Measurements from ENCODE around the gene ZNF592. TPM values are rescaled to one million over a fixed set of nuclear protein-coding genes. Genes with fewer than 3 reads are reported as not detected.

ZNF592 gene
- polyA plus RNA-seq, 4 donors: 7.6 to 23.5 (median 12.4) TPM

GRCh38 chr15:84715441-84716035, 32.9 kb upstream of the ZNF592 start:
- peak overlapping the region; percentile 92 to 98 (median 96) for H3K27ac ChIP-seq (ENCODE audit: low read depth in 1 of 3, low read length in 2 of 3)
- DNase-seq (peak; percentile 38 to 54), FAIRE-seq (no peak)
- H3K27me3 ChIP-seq (ENCODE audit: control insufficient read depth in 3 of 3, insufficient read depth in 3 of 3, low read length in 3 of 3): no peaks in the 10 kb centered on the region
- peaks cover 0 to 16% (median 7%) of the 10 kb centered on the region in 3 donors for H3K4me1 ChIP-seq (ENCODE audit: control insufficient read depth in 3 of 3, insufficient read depth in 2 of 3, low read depth in 1 of 3, low read length in 2 of 3)
- H3K4me3 ChIP-seq (ENCODE audit: low read depth in 1 of 3, low read length in 3 of 3): peak overlapping the region; percentile 93 to 96 (median 94)
- peaks cover 0 to 16% (median 0%) of the 10 kb centered on the region in 3 donors for H3K36me3 ChIP-seq (ENCODE audit: control insufficient read depth in 3 of 3, insufficient read depth in 2 of 3, low read depth in 1 of 3, low read length in 3 of 3)
- no peaks in the 10 kb centered on the region for H3K9me3 ChIP-seq (ENCODE audit: control insufficient read depth in 2 of 2, insufficient read depth in 1 of 2, low read depth in 1 of 2, low read length in 1 of 2)
- WGBS, 3 donors: 0 to 1% (median 0%) methylated on average over 36 of the region's 36 CpGs

DNA sequence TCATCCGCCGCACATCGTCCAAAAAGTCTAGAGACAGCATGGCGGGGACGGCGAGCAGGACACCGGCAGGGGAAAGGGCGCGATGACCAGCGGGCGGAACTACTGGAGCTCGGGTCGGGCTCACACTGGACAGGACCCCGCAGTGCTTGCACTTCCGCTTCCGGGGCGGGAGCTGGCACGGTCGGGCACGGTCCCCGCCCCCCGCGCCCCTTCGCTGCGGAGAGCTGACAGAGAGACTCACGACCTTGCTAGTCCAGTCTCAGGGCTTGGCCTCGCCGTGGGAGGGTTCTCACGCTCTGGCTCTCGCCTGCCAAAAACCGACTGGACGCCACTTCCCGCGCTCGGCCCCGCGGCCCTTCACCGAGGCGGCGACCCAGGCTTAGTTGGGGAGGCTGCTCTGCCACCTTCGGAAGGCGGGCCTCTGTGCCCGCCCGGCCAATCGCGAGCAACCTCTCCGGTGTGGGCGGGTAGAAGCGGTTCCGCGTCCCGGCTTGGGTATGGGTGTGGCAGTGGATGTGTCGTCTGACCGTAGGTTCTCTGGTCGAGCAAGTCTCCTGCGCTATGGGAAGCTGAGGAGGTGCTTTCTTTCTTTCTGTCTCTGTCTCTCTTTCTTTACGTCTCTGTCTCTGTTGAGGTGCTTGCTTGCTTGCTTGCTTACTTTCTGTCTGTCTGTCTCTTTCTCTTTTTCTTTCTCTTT, 32.2 kb upstream of the ZNF592 start, which contains the start of gene SEC11A:
Gene SEC11A (minus strand): TSS at position 104 of the 697 bp plus-strand sequence. CDS start 64 bp downstream, at position 40.
- 0 to 1% (median 0%) methylated on average over 52 to 57 of the region's 57 CpGs for WGBS, 3 donors
- no peak for FAIRE-seq
- peaks cover 0 to 10% (median 0%) of the 10 kb centered on the region in 3 donors for H3K36me3 ChIP-seq (ENCODE audit: control insufficient read depth in 3 of 3, insufficient read depth in 2 of 3, low read depth in 1 of 3, low read length in 3 of 3)

GRCh38 chr15:84721371-84721770, 27.0 kb upstream of the ZNF592 start:
- FAIRE-seq (no peak), DNase-seq (no peak)
- H3K27ac ChIP-seq (ENCODE audit: low read depth in 1 of 3, low read length in 2 of 3): no peak overlapping the region
- H3K27me3 ChIP-seq (ENCODE audit: control insufficient read depth in 3 of 3, insufficient read depth in 3 of 3, low read length in 3 of 3): no peaks in the 10 kb centered on the region
- H3K4me3 ChIP-seq (ENCODE audit: low read depth in 1 of 3, low read length in 3 of 3): no peak overlapping the region
- peaks cover 0 to 4% (median 4%) of the 10 kb centered on the region in 3 donors for H3K4me1 ChIP-seq (ENCODE audit: control insufficient read depth in 3 of 3, insufficient read depth in 2 of 3, low read depth in 1 of 3, low read length in 2 of 3)
- no peaks in the 10 kb centered on the region for H3K36me3 ChIP-seq (ENCODE audit: control insufficient read depth in 3 of 3, insufficient read depth in 2 of 3, low read depth in 1 of 3, low read length in 3 of 3)
- 70 to 85% (median 82%) methylated on average over 2 of the region's 2 CpGs for WGBS, 3 donors
- no peaks in the 10 kb centered on the region for H3K9me3 ChIP-seq (ENCODE audit: control insufficient read depth in 2 of 2, insufficient read depth in 1 of 2, low read depth in 1 of 2, low read length in 1 of 2)

More for the DNA sequence above, 32.2 kb upstream of the ZNF592 start, which contains the start of gene SEC11A:
- peak; percentile 96 to 98 for DNase-seq
- peak within 1 kb of the TSS; percentile 93 to 96 (median 94) for H3K4me3 ChIP-seq (ENCODE audit: low read depth in 1 of 3, low read length in 3 of 3)
- H3K9me3 ChIP-seq (ENCODE audit: control insufficient read depth in 2 of 2, insufficient read depth in 1 of 2, low read depth in 1 of 2, low read length in 1 of 2): no peaks in the 10 kb centered on the region
- no peaks in the 10 kb centered on the region for H3K27me3 ChIP-seq (ENCODE audit: control insufficient read depth in 3 of 3, insufficient read depth in 3 of 3, low read length in 3 of 3)
- peak within 1 kb of the TSS; percentile 92 to 98 (median 96) for H3K27ac ChIP-seq (ENCODE audit: low read depth in 1 of 3, low read length in 2 of 3)
- H3K4me1 ChIP-seq (ENCODE audit: control insufficient read depth in 3 of 3, insufficient read depth in 2 of 3, low read depth in 1 of 3, low read length in 2 of 3): peaks cover 0 to 16% (median 7%) of the 10 kb centered on the region in 3 donors

- no peak for FAIRE-seq
- H3K9me3 ChIP-seq (ENCODE audit: control insufficient read depth in 2 of 2, insufficient read depth in 1 of 2, low read depth in 1 of 2, low read length in 1 of 2): no peaks in the 10 kb centered on the region
- peaks cover 0 to 4% (median 0%) of the 10 kb centered on the region in 3 donors for H3K4me1 ChIP-seq (ENCODE audit: control insufficient read depth in 3 of 3, insufficient read depth in 2 of 3, low read depth in 1 of 3, low read length in 2 of 3)
- WGBS, 3 donors: 92 to 96% (median 96%) methylated on average over 2 of the region's 2 CpGs
- H3K27me3 ChIP-seq (ENCODE audit: control insufficient read depth in 3 of 3, insufficient read depth in 3 of 3, low read length in 3 of 3): no peaks in the 10 kb centered on the region
- H3K36me3 ChIP-seq (ENCODE audit: control insufficient read depth in 3 of 3, insufficient read depth in 2 of 3, low read depth in 1 of 3, low read length in 3 of 3): no peaks in the 10 kb centered on the region
- DNase-seq: no peak
- no peak overlapping the region for H3K4me3 ChIP-seq (ENCODE audit: low read depth in 1 of 3, low read length in 3 of 3)
- no peak overlapping the region for H3K27ac ChIP-seq (ENCODE audit: low read depth in 1 of 3, low read length in 2 of 3)
Observed at GRCh38 chr15:84722628-84723027, 25.8 kb upstream of the ZNF592 start.

DNA sequence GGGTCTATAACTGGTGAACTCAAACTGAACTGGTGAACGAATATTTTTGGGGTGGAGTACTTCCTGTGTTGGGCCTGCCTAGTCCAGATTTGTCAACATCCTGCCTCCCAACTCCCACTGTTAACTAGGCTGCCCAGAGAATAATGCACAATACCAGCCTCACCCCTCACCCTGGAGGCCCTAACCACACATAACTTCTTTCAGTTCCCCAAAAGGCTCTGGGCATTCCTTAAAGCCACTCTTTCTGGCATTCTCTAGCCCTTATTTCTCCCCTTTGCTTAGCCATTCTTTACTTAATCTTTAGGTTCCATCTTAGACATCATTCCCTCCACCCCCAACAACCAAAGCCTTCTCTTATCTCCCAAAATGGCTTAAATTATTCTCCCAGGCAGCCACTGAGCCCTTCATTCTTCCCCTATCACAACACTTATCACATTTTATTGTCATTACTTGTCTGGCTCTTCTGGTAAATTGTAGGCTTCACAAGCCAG, 23.3 kb upstream of the ZNF592 start:
- no peak overlapping the region for H3K4me3 ChIP-seq (ENCODE audit: low read depth in 1 of 3, low read length in 3 of 3)
- peak overlapping the region in 2 of 3 donors; percentile 17 to 70 for H3K27ac ChIP-seq (ENCODE audit: low read depth in 1 of 3, low read length in 2 of 3)
- 23 to 47% (median 29%) methylated on average over 1 of the region's 1 CpG for WGBS, 3 donors
- no peak for FAIRE-seq
- peaks cover 0 to 4% (median 0%) of the 10 kb centered on the region in 3 donors for H3K4me1 ChIP-seq (ENCODE audit: control insufficient read depth in 3 of 3, insufficient read depth in 2 of 3, low read depth in 1 of 3, low read length in 2 of 3)
- DNase-seq: no peak
- no peaks in the 10 kb centered on the region for H3K9me3 ChIP-seq (ENCODE audit: control insufficient read depth in 2 of 2, insufficient read depth in 1 of 2, low read depth in 1 of 2, low read length in 1 of 2)
- no peaks in the 10 kb centered on the region for H3K36me3 ChIP-seq (ENCODE audit: control insufficient read depth in 3 of 3, insufficient read depth in 2 of 3, low read depth in 1 of 3, low read length in 3 of 3)
- H3K27me3 ChIP-seq (ENCODE audit: control insufficient read depth in 3 of 3, insufficient read depth in 3 of 3, low read length in 3 of 3): no peaks in the 10 kb centered on the region

DNA sequence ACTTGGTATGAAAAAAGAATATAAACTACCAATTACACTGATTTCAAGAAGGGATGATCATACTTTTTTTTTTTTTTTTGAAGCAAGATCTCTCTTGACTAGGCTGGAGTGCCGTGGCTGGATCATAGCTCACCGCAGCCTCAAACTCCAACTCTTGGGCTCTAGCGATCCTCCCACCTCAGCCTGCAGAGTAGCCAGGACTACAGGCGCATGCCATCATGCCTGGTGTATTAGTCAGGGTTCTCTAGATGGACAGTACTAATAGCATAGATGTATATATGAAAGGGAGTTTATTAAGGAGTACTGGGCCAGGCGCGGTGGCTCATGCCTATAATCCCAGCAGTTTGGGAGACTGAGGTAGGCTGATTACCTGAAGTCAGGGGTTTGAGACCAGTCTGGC, 21.0 kb upstream of the ZNF592 start:
- Histone ChIP-seq H3K27ac (ENCODE audit: low read depth in 1 of 3, low read length in 2 of 3) (no peak overlapping the region), H3K9me3 (ENCODE audit: control insufficient read depth in 2 of 2, insufficient read depth in 1 of 2, low read depth in 1 of 2, low read length in 1 of 2) (no peaks in the 10 kb centered on the region), H3K4me3 (ENCODE audit: low read depth in 1 of 3, low read length in 3 of 3) (no peak overlapping the region), H3K27me3 (ENCODE audit: control insufficient read depth in 3 of 3, insufficient read depth in 3 of 3, low read length in 3 of 3) (no peaks in the 10 kb centered on the region), H3K36me3 (ENCODE audit: control insufficient read depth in 3 of 3, insufficient read depth in 2 of 3, low read depth in 1 of 3, low read length in 3 of 3) (no peaks in the 10 kb centered on the region), H3K4me1 (ENCODE audit: control insufficient read depth in 3 of 3, insufficient read depth in 2 of 3, low read depth in 1 of 3, low read length in 2 of 3) (peaks cover 0 to 4% (median 0%) of the 10 kb centered on the region in 3 donors)
- FAIRE-seq: no peak
- WGBS, 3 donors: 96 to 97% (median 97%) methylated on average over 6 of the region's 6 CpGs
- no peak for DNase-seq

- DNase-seq (no peak), FAIRE-seq (no peak)
- no peak overlapping the region for H3K4me3 ChIP-seq (ENCODE audit: low read depth in 1 of 3, low read length in 3 of 3)
- no peaks in the 10 kb centered on the region for H3K27me3 ChIP-seq (ENCODE audit: control insufficient read depth in 3 of 3, insufficient read depth in 3 of 3, low read length in 3 of 3)
- H3K27ac ChIP-seq (ENCODE audit: low read depth in 1 of 3, low read length in 2 of 3): no peak overlapping the region
- H3K4me1 ChIP-seq (ENCODE audit: control insufficient read depth in 3 of 3, insufficient read depth in 2 of 3, low read depth in 1 of 3, low read length in 2 of 3): peaks cover 0 to 19% (median 0%) of the 10 kb centered on the region in 3 donors
- H3K9me3 ChIP-seq (ENCODE audit: control insufficient read depth in 2 of 2, insufficient read depth in 1 of 2, low read depth in 1 of 2, low read length in 1 of 2): no peaks in the 10 kb centered on the region
- H3K36me3 ChIP-seq (ENCODE audit: control insufficient read depth in 3 of 3, insufficient read depth in 2 of 3, low read depth in 1 of 3, low read length in 3 of 3): peaks cover 0 to 2% (median 0%) of the 10 kb centered on the region in 3 donors
Observed at GRCh38 chr15:84731774-84732173, 16.6 kb upstream of the ZNF592 start.

DNA sequence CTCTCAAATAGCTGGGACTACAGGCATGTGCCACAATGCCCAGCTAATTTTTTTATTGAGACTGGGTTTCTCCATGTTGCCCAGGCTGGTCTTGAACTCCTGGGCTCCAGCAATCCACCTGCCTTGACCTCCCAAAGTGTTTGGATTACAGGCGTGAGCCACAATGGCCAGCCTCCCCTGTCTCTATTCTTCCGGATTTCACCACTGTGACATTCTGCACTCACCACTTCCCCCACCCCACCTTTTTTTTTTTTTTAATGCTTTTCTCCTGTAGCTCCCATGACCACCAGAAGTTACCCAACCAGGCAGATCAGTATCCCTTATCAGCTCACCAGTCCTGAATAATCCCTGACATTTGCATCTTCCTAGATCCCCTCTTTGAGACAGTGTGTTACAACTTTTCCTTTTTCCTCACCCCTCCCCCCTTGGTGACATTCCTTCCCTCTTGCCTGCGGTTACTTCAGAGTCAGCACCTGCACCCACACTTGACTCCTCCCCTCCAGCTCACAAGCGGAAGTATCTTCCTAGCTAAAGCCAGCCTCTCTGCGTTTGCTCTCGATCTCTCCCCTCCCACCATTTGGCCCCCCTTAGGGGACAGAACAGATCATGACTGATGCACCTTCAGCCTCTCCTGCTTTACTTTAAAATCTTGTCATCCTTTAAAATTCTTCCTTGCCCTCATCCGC, 13.5 kb upstream of the ZNF592 start:
- 2 to 21% (median 9%) methylated on average over 7 of the region's 7 CpGs for WGBS, 3 donors
- Histone ChIP-seq H3K27me3 (ENCODE audit: control insufficient read depth in 3 of 3, insufficient read depth in 3 of 3, low read length in 3 of 3) (no peaks in the 10 kb centered on the region), H3K36me3 (ENCODE audit: control insufficient read depth in 3 of 3, insufficient read depth in 2 of 3, low read depth in 1 of 3, low read length in 3 of 3) (peaks cover 0 to 2% (median 0%) of the 10 kb centered on the region in 3 donors), H3K4me1 (ENCODE audit: control insufficient read depth in 3 of 3, insufficient read depth in 2 of 3, low read depth in 1 of 3, low read length in 2 of 3) (peaks cover 0 to 19% (median 0%) of the 10 kb centered on the region in 3 donors), H3K27ac (ENCODE audit: low read depth in 1 of 3, low read length in 2 of 3) (peak overlapping the region; percentile 80 to 90 (median 86)), H3K9me3 (ENCODE audit: control insufficient read depth in 2 of 2, insufficient read depth in 1 of 2, low read depth in 1 of 2, low read length in 1 of 2) (no peaks in the 10 kb centered on the region), H3K4me3 (ENCODE audit: low read depth in 1 of 3, low read length in 3 of 3) (peak overlapping the region in 2 of 3 donors; percentile 22 to 45)
- DNase-seq (peak; percentile 93 to 95), FAIRE-seq (no peak)

Measured in small intestine (tissue), 7 donors.